NCI-H345 (cell line): ENCODE results near the gene KRTAP4-2.
"Not testable (repeated sequence)": the region's sequence is repeated elsewhere in the genome, so short reads cannot be mapped to it uniquely, and the experiment has no call there.

Source experiments
- DNase-seq: peaks from one replicate; lab custom pipeline; 2025; lab: John Stamatoyannopoulos, UW

Gene KRTAP4-2

DNA sequence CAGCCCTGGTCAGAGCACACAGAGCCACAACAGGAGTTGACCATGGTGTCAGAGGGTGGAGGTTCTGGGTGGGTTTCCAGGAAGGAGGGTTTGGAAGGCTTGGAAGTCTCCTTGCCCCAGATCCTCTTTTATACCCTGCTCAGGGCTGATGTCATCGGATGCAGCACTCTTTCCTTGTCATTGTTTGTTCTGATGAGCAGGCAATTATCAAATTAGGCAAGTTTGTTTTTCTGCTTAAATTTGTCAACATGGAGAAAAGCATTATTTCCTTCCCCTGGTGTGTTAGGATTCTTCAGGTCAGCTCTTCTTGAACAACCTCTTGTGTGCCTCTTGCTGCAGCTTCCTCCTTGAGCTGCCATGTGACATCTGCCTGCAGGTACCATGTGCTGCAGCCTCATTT lies 17.4 kb downstream of the KRTAP4-2 start, which contains the start of gene KRTAP4-4:
Gene KRTAP4-4 (minus strand): TSS at position 101 of the 400 bp plus-strand sequence. CDS start 57 bp downstream, at position 44.
- no peak for DNase-seq

DNA sequence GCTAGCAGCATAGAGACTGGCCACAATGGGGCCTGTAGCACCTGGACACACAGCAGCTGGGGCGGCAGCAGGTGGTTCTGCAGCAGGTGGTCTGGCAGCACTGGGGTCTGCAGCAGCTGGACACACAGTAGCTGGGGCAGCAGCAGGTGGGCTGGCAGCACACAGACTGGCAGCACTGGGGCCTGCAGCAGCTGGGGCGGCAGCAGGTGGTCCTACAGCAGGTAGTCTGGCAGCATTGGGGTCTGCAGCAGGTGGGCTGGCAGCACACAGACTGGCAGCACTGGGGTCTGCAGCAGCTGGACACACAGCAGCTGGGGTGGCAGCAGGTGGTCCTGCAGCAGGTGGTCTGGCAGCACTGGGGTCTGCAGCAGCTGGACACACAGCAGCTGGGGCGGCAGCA lies 17.8 kb downstream of the KRTAP4-2 start:
- DNase-seq = not testable (repeated sequence)

DNA sequence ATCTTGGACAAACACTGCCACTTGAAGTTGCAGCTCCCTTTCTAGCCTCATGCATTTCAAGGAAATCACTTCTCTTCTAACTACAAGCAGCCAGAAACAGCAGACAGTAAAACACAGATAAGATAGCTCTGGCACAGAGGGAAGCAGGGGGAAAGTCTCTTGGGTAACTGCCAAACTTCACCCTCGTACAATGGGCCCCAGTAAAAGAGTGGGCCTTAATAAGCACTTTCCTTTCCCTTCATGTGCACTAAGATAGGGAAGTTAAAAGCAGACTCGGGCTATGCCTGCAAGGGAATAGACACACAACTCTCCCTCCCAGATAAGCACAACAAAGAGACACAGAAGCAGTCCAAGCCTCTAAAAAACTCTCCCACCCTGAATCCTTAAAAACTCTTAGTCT lies 24.2 kb downstream of the KRTAP4-2 start:
- DNase-seq = no peak

DNA sequence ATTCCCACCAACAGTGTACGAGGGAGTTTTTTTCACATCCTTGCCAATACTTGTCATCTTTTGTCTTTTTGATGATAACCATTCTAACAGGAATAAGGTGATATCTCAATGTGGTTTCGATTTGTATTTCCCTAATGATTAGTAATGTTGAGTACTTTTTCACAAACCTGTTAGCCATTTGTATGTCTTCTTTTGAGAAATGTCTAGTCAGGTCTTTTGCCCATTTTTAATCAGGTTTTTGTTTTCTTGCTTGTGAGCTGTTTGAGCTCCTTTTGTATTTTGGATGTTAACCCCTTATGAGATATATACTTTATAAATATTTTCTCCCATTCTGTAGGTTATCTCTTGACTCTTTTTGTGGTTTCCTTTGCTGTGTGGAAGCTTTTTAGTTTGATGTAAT lies 26.5 kb downstream of the KRTAP4-2 start:
- DNase-seq = no peak

DNA sequence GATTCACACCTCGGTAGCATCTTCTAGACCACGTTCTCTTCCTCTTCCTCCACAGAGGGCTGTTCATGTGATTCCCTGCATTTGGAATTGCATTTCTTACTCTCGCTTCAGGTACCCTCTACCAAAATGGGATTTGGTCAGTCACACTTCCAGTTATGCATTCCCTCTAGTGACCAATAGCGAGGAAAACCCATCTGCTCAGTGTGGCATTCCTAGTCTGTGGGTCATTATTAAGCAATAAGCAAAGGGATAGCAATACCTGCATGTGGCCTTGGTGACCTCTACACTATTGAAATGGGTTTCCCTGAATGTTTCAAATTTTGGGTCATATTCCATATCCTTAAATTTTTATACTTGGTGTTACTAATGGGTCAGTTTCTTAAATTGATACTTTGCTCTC lies 28.0 kb downstream of the KRTAP4-2 start:
- DNase-seq = no peak

DNA sequence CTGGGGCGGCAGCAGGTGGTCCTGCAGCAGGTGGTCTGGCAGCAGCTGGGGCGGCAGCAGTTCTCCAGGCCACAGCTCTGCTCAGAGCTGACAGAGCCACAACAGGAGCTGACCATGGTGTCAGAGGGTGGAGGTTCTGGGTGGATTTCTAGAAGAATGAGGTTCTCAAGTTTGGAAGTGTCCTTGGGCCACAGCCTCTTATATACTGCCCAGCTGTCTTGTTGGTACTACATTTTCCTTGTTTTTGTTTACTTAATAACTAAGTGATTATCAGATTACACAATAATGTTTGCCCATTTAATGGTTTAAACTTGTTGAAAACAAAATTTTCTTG lies 28.4 kb downstream of the KRTAP4-2 start, which contains the start of gene KRTAP4-5:
Gene KRTAP4-5 (minus strand): TSS at position 174 of the 334 bp plus-strand sequence. CDS start 58 bp downstream, at position 116.
- no peak for DNase-seq

DNA sequence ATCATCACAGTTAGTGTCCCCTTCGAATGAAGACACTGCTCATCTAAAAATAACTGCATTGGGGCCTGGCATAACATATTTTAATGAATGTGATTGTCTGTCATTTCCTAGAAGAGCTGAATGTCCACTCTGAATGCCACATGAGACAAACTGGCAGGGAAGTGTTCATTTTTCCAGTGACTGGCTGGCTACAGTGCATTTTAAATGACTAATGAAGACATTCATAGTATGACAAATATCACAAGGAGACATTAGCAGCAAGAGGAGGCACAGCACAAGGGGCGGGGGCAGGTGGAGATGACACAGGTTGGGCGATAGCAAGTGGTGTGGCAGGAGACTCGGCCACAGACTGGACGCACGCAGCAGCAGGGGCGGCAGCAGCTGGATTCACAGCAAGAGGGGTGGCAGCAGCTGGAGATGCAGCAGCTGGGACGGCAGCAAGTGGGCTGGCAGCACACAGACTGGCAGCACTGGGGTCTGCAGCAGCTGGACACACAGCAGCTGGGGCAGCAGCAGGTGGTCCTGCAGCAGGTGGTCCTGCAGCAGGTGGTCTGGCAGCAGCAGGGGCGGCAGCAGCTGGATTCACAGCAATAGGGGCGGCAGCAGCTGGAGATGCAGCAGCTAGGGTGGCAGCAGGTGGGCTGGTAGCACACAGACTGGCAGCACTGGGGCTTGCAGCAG lies 28.9 kb downstream of the KRTAP4-2 start:
- not testable (repeated sequence) for DNase-seq

DNA sequence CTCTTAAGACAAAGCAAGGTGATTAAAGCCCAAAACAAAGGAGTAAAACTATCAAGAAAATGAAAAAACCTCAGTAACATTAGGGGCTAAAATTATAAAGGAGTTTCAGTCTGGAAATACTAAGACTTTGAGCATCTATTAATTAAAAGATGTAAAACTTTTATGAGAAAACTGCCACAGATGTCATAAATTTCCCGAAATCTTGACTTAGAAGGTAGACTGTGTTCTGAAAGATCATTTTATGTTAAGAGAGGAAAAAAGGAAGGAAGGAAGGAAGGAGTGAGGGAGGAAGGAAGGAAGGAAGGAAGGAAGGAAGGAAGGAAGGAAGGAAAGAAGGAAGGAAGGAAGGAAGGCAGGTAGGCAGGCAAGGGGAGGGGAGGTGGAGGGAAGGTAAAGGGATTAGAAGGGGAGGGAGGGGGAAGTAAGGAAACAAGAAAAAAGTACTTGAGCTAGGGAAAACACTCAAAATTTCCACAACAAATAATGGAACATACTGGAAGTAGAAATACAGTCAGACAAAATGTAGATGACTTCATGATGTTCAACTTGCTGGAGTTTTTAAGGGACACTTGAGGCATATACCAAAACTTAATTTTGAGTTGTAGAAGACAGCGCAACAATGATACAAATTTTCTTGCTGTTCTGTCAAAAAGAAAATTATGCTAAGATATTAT lies 30.4 kb downstream of the KRTAP4-2 start:
- no peak for DNase-seq

DNA sequence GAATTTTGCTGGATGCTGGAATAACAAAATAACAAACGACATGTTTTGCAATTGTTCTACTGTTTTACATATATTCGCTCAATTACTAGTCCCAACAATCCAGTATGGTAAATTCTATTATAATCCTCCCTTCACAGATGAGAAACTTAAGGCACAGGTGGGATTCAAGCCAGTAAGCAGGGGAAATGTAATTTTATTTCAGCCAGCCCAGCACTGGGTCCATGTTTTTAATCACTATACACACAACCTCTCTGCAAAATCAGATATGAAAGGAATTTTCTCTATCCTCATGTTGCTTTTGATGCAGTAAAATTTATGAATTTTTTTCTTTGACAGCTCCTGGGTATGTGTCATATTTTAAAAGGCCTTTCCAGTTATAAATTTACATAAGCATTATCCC lies 32.8 kb downstream of the KRTAP4-2 start:
- DNase-seq = no peak

DNA sequence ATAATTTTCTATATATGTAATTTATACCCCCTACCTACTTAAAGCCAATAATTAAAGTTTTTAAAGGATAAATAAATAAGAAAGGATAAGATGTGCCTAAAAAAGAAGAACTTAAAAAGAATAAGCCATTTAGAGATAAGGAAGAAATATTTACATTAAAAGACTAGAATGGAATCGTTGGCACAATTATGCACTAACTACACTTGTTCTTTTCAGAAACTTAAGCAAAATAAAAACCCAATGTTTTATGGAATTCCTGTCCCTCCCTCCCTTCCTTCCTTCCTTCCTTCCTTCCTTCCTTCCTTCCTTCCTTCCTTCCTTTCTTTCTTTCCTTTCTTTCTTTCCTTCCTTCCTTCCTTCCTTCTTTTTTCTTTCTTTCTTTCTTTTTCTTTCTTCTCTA lies 33.2 kb downstream of the KRTAP4-2 start:
- DNase-seq = no peak

DNA sequence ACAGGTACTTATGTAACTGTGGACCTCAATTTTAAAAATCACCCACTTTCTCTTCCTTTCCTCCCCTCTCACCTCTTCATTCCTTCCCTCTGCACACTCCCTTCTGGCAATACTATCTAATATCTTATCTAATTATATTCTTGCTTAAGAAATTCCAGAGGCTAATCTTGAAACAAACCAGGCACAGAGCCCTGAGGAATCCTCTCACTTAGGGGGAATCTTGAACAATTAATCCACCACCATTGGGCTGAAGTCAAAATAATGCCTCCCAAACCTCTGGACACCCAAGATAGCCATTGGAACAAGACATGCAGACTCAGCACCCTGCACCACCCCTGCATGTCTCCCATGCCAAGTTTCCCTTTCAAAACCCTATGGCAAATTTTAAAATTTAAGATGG lies 36.7 kb downstream of the KRTAP4-2 start:
- DNase-seq = no peak

DNA sequence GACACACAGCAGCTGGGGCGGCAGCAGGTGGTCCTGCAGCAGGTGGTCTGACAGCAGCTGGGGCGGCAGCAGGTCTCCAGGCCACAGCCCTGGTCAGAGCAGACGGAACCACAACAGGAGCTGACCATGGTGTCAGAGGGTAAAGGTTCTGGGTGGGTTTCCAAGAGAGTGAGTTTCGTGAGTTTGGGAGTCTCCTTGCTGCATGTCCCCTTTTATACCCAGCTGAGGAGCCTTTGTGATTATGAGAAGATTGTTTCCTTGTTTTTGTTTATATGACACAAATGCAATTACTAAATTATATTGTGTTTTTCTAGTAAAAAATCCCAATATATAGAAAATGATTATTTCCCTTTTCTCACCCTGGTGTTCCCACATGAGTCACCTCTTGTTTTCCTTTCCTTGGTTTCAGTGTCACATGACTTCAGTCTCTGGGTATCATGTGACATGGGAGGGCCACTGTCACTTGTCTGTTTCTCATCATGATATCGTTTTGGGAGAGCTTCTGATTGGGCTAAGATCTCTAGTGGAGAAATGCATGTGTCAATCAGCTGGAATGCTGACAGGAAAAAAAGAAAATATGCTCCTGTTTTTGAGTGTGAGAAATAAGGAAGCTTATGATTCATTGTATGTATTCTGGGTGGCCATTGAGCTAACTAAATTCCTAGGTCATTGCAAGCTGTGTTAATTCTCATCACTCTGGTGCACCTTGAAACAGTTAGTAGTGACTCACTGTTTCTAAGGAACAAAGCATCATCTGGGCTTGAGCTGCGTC lies 37.5 kb downstream of the KRTAP4-2 start, which contains the start of gene KRTAP4-6:
Gene KRTAP4-6 (minus strand): TSS at position 185 of the 772 bp plus-strand sequence. CDS start 57 bp downstream, at position 128.
- no peak for DNase-seq

DNA sequence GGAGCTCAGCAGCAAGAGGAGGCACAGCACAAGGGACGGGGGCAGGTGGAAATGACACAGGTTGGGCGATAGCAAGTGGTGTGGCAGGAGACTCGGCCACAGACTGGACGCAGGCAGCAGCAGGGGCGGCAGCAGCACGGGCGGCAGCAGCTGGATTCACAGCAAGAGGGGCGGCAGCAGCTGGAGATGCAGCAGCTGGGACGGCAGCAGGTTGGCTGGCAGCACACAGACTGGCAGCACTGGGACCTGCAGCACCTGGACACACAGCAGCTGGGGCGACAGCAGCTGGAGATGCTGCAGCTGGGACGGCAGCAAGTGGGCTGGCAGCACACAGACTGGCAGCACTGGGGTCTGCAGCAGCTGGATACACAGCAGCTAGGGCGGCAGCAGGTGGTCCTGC lies 38.2 kb downstream of the KRTAP4-2 start:
- not testable (repeated sequence) for DNase-seq

DNA sequence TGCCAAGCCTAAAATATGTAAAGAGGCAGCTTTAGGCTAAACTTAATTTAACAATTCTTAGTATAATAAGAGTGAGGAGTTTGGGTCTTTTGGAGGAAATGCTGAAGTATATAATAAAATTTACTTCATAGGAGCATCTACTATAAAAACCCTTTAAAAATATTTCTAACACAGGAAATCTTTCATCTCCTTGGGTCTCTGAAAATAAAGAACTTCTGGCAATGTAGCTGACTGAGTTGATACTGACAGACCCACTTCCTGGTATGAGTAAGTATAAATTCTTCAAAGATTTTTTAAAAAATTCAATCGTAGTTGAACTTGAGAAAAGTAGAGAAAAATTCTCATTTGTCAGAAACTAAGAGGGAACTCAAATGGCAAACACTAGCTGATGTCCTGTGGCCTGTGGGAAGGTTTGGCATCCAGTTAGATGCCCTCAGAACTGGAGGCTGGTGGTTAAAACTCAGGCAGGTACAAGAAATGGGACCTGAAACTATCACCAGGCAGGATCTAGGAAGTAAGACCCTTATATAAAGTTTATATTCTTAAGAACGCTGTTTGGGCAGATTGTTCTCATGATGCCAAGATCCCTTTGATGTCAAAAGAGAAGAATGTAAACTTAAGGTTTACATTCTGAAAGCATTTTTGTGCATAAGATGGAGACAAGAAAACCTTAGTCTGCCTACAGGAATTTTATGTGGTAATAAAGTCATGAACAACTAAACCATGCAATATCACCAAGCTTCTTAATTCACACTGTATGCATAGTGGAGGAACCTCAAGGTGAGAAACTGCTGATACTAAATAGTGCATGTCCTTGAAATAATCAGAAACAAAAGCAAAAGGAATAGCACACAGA lies 43.9 kb downstream of the KRTAP4-2 start:
- no peak for DNase-seq

DNA sequence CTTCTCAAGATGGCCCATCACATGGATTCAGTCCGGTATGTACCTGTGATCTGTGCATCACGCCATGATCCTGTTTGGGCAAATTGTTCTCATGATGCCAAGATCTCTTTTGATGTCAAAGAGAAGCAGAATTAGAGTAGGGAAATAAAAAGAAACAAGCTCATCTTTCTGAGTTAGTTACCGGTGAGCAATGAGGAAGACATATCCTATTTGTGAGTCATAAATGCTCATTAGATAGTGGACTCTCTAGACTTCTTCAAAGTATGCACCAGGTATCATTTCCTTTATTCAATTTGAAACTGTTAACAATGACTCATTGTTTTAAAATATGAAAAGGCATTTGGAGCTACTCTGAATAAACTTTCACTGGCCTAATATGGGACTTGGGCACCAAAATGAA lies 46.0 kb downstream of the KRTAP4-2 start:
- no peak for DNase-seq
